GM19239 (cell line): ENCODE measurements around the gene PTPRZ1.

Experiments
- DNase-seq: peaks from one replicate; pipeline ENCODE4 v3.0.0; 2011; ENCODE audit warnings: low spot score; ENCODE audit not compliant: insufficient read length
- FAIRE-seq: peaks from 2 replicates; lab custom pipeline; 2011; peaks lifted over from hg19 to GRCh38; lab: Jason Lieb, UNC

The PTPRZ1 gene

GRCh38 chr7:122035876-122036275 lies 162.9 kb downstream of the PTPRZ1 start:
- FAIRE-seq (no peak), DNase-seq (no peak)

GRCh38 chr7:122038134-122038533 lies 165.2 kb downstream of the PTPRZ1 start:
- DNase-seq, result no peak
- FAIRE-seq, result no peak

- no peak for FAIRE-seq
These were observed 165.9 kb downstream of the PTPRZ1 start for GRCh38 chr7:122038904-122039303.

GRCh38 chr7:122040147-122040546 lies 167.2 kb downstream of the PTPRZ1 start:
- DNase-seq (no peak), FAIRE-seq (no peak)

More at GRCh38 chr7:122038904-122039303, 165.9 kb downstream of the PTPRZ1 start:
- no peak for DNase-seq

GRCh38 chr7:122046402-122046801 lies 173.4 kb downstream of the PTPRZ1 start:
- FAIRE-seq (no peak), DNase-seq (no peak)

- FAIRE-seq (no peak), DNase-seq (no peak)
These were observed 181.4 kb downstream of the PTPRZ1 start for GRCh38 chr7:122054393-122054792.

- no peak for FAIRE-seq
- DNase-seq, result no peak
These were observed 182.1 kb downstream of the PTPRZ1 start for GRCh38 chr7:122055073-122055472.

- no peak for FAIRE-seq
- DNase-seq, result no peak
These were observed 184.0 kb downstream of the PTPRZ1 start for GRCh38 chr7:122056977-122057376.

- DNase-seq, result no peak
- no peak for FAIRE-seq
These were observed 186.6 kb downstream of the PTPRZ1 start for GRCh38 chr7:122059542-122059941.

GRCh38 chr7:122063146-122063545 lies 190.2 kb downstream of the PTPRZ1 start:
- FAIRE-seq (no peak), DNase-seq (no peak)

GRCh38 chr7:122064971-122065370 lies 192.0 kb downstream of the PTPRZ1 start:
- no peak for FAIRE-seq

GRCh38 chr7:122067077-122067476 lies 194.1 kb downstream of the PTPRZ1 start:
- DNase-seq, result no peak
- FAIRE-seq, result no peak

More at GRCh38 chr7:122064971-122065370, 192.0 kb downstream of the PTPRZ1 start:
- DNase-seq, result no peak

- FAIRE-seq (no peak), DNase-seq (no peak)
These were observed 195.1 kb downstream of the PTPRZ1 start for GRCh38 chr7:122068046-122068445.

- no peak for DNase-seq
- FAIRE-seq, result no peak
These were observed 196.0 kb downstream of the PTPRZ1 start for GRCh38 chr7:122068999-122069398.

- FAIRE-seq (no peak), DNase-seq (no peak)
These were observed 197.1 kb downstream of the PTPRZ1 start for GRCh38 chr7:122070062-122070461.

GRCh38 chr7:122070834-122071233 lies 197.9 kb downstream of the PTPRZ1 start:
- DNase-seq (no peak), FAIRE-seq (no peak)

GRCh38 chr7:122072272-122072671 lies 199.3 kb downstream of the PTPRZ1 start:
- FAIRE-seq (no peak), DNase-seq (no peak)

GRCh38 chr7:122072924-122073599 lies 200.1 kb downstream of the PTPRZ1 start:
- DNase-seq, result no peak

GRCh38 chr7:122073635-122074034 lies 200.7 kb downstream of the PTPRZ1 start:
- no peak for FAIRE-seq
- no peak for DNase-seq

More at GRCh38 chr7:122072924-122073599, 200.1 kb downstream of the PTPRZ1 start:
- FAIRE-seq, result no peak

GRCh38 chr7:122082160-122082559 lies 209.2 kb downstream of the PTPRZ1 start:
- FAIRE-seq (no peak), DNase-seq (no peak)

GRCh38 chr7:122082670-122083069 lies 209.7 kb downstream of the PTPRZ1 start:
- FAIRE-seq (no peak), DNase-seq (no peak)
